HFFc6 (cell line): ENCODE measurements around the gene LAMA5. TPM values are rescaled to one million over a fixed set of nuclear protein-coding genes. Genes with fewer than 3 reads are reported as not detected.

Experiments
- DNase-seq: peaks from one replicate; pipeline ENCODE4 v3.0.0-alpha.2; 2018
- H3K27ac Mint-ChIP-seq: 2 replicates; pipeline ENCODE4 v1.8.0; 2020; ENCODE audit warnings: mild to moderate bottlenecking, mixed read lengths
- H3K27me3 Mint-ChIP-seq: 2 replicates; pipeline ENCODE4 v1.8.0; 2021; ENCODE audit warnings: mild to moderate bottlenecking, moderate library complexity, mixed read lengths; ENCODE audit not compliant: insufficient read depth
- H3K36me3 Mint-ChIP-seq: 2 replicates; pipeline ENCODE4 v1.8.0; 2021; ENCODE audit warnings: low read depth, mixed read lengths
- H3K4me1 Mint-ChIP-seq: 2 replicates; pipeline ENCODE4 v1.8.0; 2020; ENCODE audit warnings: low read depth, mixed read lengths
- H3K4me3 Mint-ChIP-seq: 2 replicates; pipeline ENCODE4 v1.8.0; 2020; ENCODE audit warnings: mild to moderate bottlenecking, moderate library complexity, mixed read lengths
- H3K9me3 Mint-ChIP-seq: 2 replicates; pipeline ENCODE4 v1.8.0; 2020; ENCODE audit warnings: mild to moderate bottlenecking, mixed read lengths
- total RNA-seq, 6 experiments: library from RNA; stranded (reverse); fragmentation: NEBNext Ultra II Directional; extraction: Animal tissue kit (Norgen Biotek cat#: 25700); gene quantifications; 2 replicates in 1 of 6; 3 replicates in 5 of 6; pipeline ENCODE4 v1.2.3, GENCODE V29; 2021
- TF ChIP-seq, protein P1 (sequence below): fragments of 200-600 bp; sonication (generic); IDR thresholded peaks from 2 replicates; pipeline ENCODE4 v1.5.0; 2021; ENCODE audit warnings: antibody characterized with exemption, mild to moderate bottlenecking

LAMA5 gene
- total RNA-seq, 6 experiments from 2014 or later = 1.2 to 2.4 (median 1.5) TPM

DNA sequence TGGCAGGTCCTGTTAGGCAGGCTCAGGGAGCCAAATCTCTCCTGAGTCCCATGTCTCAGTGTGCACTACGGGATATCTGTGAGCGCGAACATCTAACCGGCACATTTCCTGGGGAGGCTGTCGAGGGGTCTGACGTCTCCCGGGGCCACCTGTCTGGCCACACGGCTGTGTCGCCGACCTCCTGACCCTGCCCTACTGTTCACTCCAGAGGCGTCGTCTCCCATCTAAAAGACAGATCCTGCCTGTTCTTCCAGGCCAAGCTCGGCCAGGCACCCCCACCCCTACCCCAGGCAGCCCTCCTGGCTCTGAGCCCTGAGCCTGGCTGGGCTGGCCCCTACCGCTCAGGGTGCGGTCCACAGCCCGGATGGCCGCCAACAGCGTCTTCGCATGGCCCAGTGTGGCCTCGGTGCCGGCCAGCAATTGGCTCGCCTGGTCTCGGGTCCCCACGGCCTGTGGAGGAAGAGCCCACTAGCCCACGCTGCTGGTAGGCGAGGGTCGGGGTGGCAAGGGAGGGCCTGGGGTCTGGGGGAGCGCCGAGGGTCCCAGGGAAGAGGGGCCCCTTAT lies 47.7 kb downstream of the LAMA5 start:
- TF ChIP-seq, protein P1, sequence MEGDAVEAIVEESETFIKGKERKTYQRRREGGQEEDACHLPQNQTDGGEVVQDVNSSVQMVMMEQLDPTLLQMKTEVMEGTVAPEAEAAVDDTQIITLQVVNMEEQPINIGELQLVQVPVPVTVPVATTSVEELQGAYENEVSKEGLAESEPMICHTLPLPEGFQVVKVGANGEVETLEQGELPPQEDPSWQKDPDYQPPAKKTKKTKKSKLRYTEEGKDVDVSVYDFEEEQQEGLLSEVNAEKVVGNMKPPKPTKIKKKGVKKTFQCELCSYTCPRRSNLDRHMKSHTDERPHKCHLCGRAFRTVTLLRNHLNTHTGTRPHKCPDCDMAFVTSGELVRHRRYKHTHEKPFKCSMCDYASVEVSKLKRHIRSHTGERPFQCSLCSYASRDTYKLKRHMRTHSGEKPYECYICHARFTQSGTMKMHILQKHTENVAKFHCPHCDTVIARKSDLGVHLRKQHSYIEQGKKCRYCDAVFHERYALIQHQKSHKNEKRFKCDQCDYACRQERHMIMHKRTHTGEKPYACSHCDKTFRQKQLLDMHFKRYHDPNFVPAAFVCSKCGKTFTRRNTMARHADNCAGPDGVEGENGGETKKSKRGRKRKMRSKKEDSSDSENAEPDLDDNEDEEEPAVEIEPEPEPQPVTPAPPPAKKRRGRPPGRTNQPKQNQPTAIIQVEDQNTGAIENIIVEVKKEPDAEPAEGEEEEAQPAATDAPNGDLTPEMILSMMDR = no peak
- H3K36me3 Mint-ChIP-seq = no peaks in the 10 kb centered on the region
- no peak for DNase-seq
- no peak overlapping the region for H3K4me3 Mint-ChIP-seq
- H3K4me1 Mint-ChIP-seq = no peaks in the 10 kb centered on the region
- H3K9me3 Mint-ChIP-seq = peaks cover 4% of the 10 kb centered on the region
- peaks cover 2% of the 10 kb centered on the region; the same call in 1 of the 2 replicates for H3K27me3 Mint-ChIP-seq
- H3K27ac Mint-ChIP-seq = no peak overlapping the region

DNA sequence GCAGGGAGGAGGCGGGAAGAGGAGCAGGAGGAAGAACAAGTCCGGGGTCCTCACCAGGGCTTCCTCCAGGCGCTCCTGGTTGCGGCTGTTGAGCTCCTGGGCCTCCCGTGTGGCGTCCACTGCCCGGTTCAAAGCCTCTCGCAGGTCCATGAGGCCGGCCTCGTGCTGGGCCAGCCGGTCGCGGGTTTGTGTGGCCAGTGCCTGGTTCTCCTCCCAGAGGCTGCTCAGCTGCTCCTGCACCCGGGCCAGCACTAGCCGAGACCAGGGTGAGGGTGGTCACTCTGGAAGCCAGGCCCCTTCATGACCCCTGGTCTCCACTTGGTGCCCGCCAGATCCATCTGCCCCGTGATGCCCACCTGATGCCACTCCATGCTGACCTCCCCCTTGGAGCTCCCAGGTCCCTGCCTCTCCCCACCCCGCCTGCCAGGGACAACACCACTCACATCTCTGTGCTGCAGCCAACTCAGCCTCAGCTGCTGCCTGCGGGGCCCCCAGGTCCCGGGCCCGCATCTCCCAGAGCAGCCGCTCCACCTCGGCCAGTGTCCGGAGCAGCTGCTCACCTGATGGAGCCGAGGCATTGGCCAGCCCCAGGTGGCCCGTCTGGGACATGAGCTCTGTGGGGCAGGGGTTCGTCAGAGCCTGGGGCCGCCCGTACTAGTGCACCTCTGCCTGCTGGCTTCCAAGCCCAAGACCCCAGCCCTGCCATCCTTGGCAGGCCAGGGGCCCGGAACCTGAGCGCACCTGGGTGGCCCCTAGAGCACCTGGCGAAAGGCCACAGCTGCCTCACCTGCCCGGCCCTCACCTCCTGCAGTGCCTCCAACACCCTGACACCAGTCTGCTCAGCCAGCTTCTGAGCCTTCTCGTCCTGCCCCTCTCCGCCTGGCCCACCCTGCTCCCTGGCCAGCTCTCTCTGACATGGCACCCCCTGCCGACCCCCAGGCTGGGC lies 48.4 kb downstream of the LAMA5 start:
- DNase-seq = no peak
- Mint-ChIP-seq H3K27ac (no peak overlapping the region), H3K4me1 (no peaks in the 10 kb centered on the region), H3K4me3 (no peak overlapping the region), H3K9me3 (peaks cover 4% of the 10 kb centered on the region), H3K27me3 (peaks cover 2% of the 10 kb centered on the region; the same call in 1 of the 2 replicates), H3K36me3 (no peaks in the 10 kb centered on the region)
- TF ChIP-seq, protein P1 = no peak

DNA sequence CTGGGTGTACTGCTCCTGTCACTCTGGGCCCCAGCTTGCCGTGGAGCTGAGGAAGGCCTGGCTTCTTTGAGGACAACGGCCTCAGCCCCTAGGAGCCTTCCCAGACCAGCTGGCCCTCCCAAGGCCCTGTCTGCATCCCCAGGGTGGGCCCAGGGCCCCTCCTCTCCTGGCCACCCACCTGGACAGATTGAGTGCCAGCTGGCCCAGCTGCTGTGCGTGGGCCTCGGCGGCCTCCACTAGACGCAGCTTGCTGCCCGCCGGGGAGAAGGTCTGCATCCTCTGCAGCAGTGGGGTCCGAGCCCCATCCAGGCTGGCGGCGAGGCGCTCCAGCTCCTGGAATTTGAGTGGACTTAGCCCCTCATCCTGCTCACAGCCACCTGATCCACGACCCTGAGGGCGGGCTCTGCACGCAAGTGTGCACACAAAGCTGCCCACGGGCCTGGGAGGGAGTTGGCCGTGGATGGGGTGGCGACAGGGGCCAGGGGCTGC lies 49.9 kb downstream of the LAMA5 start:
- Mint-ChIP-seq H3K36me3 (no peaks in the 10 kb centered on the region), H3K27ac (no peak overlapping the region), H3K27me3 (peaks cover 2% of the 10 kb centered on the region; the same call in 1 of the 2 replicates), H3K4me1 (no peaks in the 10 kb centered on the region), H3K4me3 (no peak overlapping the region), H3K9me3 (peaks cover 4% of the 10 kb centered on the region)
- TF ChIP-seq, protein P1 = no peak
- no peak for DNase-seq

DNA sequence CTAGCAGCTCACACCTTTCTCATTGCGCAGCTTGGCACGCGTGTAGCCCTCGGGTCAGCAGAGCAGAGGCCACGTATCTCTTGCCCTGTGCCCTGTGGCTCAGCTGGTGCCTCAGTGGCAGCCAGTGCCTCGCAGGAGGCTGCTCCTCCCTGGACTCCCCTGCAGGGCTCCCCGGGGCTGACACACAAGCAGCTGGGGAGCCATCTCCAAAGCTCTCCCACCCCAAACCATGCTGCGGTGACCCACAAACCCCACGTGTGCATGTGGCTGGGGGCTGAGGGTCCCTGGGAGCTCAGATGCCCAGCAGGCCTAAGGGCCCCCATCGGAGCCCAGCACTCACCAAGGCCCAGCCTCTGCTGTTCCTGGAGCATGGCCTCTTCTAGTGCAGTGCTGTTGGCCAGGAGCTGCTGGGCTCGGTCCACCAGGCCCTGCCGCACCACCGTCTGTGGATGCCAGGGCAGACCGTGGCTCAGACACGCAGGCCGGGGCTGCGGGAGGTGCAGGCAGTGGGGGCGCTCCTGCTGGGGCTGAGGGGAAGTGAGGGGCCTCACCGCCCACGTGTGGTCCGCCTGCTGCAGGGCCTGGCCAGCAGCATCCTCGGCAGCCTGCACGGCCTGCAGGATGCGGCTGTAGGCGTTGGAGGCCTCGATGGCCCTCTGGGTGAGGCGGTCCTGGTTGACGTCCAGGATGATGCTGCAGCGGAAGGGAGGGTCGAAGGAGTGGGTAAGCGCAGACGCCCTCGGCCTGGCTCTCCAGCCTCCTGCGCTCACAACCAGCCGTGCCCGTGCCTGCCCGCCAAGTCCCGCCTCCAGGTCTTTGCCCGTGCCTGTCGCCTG lies 50.6 kb downstream of the LAMA5 start:
- H3K9me3 Mint-ChIP-seq = peaks cover 4% of the 10 kb centered on the region
- no peak overlapping the region for H3K27ac Mint-ChIP-seq
- no peak for DNase-seq
- H3K36me3 Mint-ChIP-seq = no peaks in the 10 kb centered on the region
- TF ChIP-seq, protein P1 = no peak
- H3K4me1 Mint-ChIP-seq = no peaks in the 10 kb centered on the region
- peaks cover 2% of the 10 kb centered on the region; the same call in 1 of the 2 replicates for H3K27me3 Mint-ChIP-seq
- H3K4me3 Mint-ChIP-seq = no peak overlapping the region

DNA sequence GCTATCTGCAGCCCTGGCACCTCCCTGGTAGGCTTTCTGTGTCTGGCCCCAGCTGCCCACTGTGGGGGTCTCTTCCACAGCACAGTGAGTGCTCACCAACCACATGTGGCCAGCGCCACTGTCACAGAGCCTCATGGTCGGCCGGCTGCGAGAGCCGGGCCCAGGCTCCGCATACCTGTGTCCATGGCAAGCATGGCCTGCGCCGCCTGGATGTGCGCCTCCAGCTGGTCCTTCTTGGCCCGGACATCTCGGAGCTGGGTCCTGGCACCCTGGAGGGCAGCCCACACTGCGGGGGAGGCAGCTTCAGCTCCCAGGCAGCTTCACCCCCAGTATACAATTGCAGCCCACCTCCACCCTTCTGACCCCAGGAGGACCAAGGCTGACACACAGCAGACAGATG lies 51.3 kb downstream of the LAMA5 start:
- no peak for DNase-seq
- Mint-ChIP-seq H3K4me3 (no peak overlapping the region), H3K27me3 (peaks cover 2% of the 10 kb centered on the region; the same call in 1 of the 2 replicates), H3K9me3 (peaks cover 4% of the 10 kb centered on the region), H3K4me1 (no peaks in the 10 kb centered on the region), H3K27ac (no peak overlapping the region), H3K36me3 (no peaks in the 10 kb centered on the region)
- TF ChIP-seq, protein P1 = no peak
